Ramos (cell line): ENCODE results near the gene CCDC102A.

Experiments used
- in situ Hi-C: fragments of 300-500 bp; cut with MboI; formaldehyde crosslinking; loops from one replicate; pipeline ENCODE4 v1.14.3; 2022; ENCODE audit warnings: low sequenced_read_pairs; ENCODE audit not compliant: unreplicated experiment

The CCDC102A gene

GRCh38 chr16:57525761-57526160 lies 10.6 kb downstream of the CCDC102A start:
- in situ Hi-C loops, result no loop called here

- in situ Hi-C loops, result no loop called here
Observed at GRCh38 chr16:57522960-57523359, 13.4 kb downstream of the CCDC102A start.

GRCh38 chr16:57519796-57520360 lies 16.5 kb downstream of the CCDC102A start:
- in situ Hi-C loops, result loop anchor here (5.0 kb wide), 2 partner anchors 98 to 218 kb away; no protein-coding TSS in a partner anchor

- in situ Hi-C loops, result loop anchor here (5.0 kb wide), 2 partner anchors 97 to 217 kb away; no protein-coding TSS in a partner anchor
Observed at GRCh38 chr16:57518922-57519321, 17.4 kb downstream of the CCDC102A start.

- in situ Hi-C loops, result loop anchor here (5.0 kb wide), 2 partner anchors 96 to 216 kb away; no protein-coding TSS in a partner anchor
Observed at GRCh38 chr16:57518520-57518919, 17.9 kb downstream of the CCDC102A start.

GRCh38 chr16:57517397-57518367 lies 18.7 kb downstream of the CCDC102A start:
- in situ Hi-C loops, result loop anchor here (5.0 kb wide), 2 partner anchors 95 to 215 kb away; no protein-coding TSS in a partner anchor

GRCh38 chr16:57516773-57517172 lies 19.6 kb downstream of the CCDC102A start:
- in situ Hi-C loops, result loop anchor here (5.0 kb wide), 2 partner anchors 94 to 214 kb away; no protein-coding TSS in a partner anchor

GRCh38 chr16:57516176-57516725 lies 20.1 kb downstream of the CCDC102A start:
- in situ Hi-C loops, result loop anchor here (5.0 kb wide), 2 partner anchors 94 to 214 kb away; no protein-coding TSS in a partner anchor

GRCh38 chr16:57514791-57515600 lies 21.4 kb downstream of the CCDC102A start:
- in situ Hi-C loops, result loop anchor here (5.0 kb wide), 2 partner anchors 93 to 213 kb away; no protein-coding TSS in a partner anchor

- in situ Hi-C loops, result no loop called here
Observed at GRCh38 chr16:57514371-57514770, 22.0 kb downstream of the CCDC102A start.

- in situ Hi-C loops, result no loop called here
Observed at GRCh38 chr16:57513371-57514102, 22.8 kb downstream of the CCDC102A start.

- in situ Hi-C loops, result no loop called here
Observed at GRCh38 chr16:57512296-57513001, 23.9 kb downstream of the CCDC102A start.

- in situ Hi-C loops, result no loop called here
Observed at GRCh38 chr16:57510016-57510871, 26.1 kb downstream of the CCDC102A start.

GRCh38 chr16:57509231-57509923 lies 27.0 kb downstream of the CCDC102A start:
- in situ Hi-C loops, result no loop called here

- in situ Hi-C loops, result no loop called here
Observed at GRCh38 chr16:57508035-57508425, 28.3 kb downstream of the CCDC102A start.

- in situ Hi-C loops, result no loop called here
Observed at GRCh38 chr16:57507136-57508034, 29.0 kb downstream of the CCDC102A start.
